Activated naive CD4-positive, alpha-beta T cell treated with anti-CD3 and anti-CD28 coated beads, Interleukin-2, amount 50 U/mL, for 72 hours (primary cell): ENCODE results near the gene MAML3. TPM values are rescaled to one million over a fixed set of nuclear protein-coding genes. Genes with fewer than 3 reads are reported as not detected.

Experiments used
- ATAC-seq, 2 donors: fragments of 150-1000 bp; cut with Tn5 transposase; 2 replicates each; pipeline ENCODE4 v1.10.0; 2021; ENCODE audit warnings: mild to moderate bottlenecking in 2 of 2, moderate library complexity in 2 of 2
- DNase-seq, 2 donors: peaks; one replicate each; pipeline ENCODE4 v3.0.0; 2021 to 2022; ENCODE audit warnings: low spot score in 2 of 2
- H3K27ac Mint-ChIP-seq, 2 donors: one replicate each; pipeline ENCODE4 v1.8.0; 2022; ENCODE audit warnings: mild to moderate bottlenecking in 2 of 2, mixed read lengths in 2 of 2
- H3K36me3 Mint-ChIP-seq, 2 donors: one replicate each; pipeline ENCODE4 v1.8.0; 2022; ENCODE audit warnings: mixed read lengths in 2 of 2
- H3K9me3 Mint-ChIP-seq, 2 donors: one replicate each; pipeline ENCODE4 v1.8.0; 2022; ENCODE audit warnings: mixed read lengths in 2 of 2
- total RNA-seq, 2 donors: library from RNA; stranded (reverse); gene quantifications; one replicate each; pipeline ENCODE4 v1.2.3, GENCODE V29; 2022

Gene MAML3
- total RNA-seq, 2 donors from 2014 or later, result 0.70 to 1.0 TPM

DNA sequence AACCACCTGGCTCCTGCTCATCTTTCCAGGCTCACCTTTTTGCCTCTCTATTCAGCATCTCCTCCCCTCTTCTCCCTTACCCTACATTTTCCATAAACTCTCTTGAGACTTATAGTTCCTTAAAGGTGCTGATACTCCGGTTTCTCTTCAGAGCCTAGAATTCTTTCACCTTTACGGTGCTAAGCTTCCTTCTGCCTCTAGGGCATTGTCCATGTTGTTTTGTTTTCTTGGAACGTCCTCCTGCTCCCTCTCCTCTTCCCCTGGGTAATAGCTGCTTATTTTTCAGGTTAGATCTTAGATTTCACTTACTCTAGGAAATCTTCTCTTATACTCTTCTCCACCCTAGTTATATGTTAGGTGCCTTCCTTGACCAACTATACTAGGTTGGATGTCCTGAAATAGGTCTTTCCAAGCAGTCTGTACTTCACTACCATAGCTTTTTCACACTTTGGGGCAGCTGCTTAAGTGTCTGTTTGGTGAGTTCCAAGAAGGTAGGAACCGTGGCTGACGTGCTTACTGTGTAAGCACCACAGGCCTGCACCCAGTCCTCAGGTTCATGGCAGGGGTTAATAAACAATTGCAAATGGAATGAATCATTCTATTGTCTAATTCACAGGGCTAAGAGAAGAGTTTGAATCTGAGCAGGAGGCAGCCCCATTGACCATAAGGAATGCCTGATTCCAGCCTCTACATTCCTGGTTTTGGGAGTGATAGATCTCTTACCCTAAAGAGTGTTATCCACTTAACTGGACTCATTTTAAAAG is 260.8 kb downstream of the MAML3 start:
- DNase-seq (no peak), ATAC-seq (no peak)
- Mint-ChIP-seq H3K27ac (no peak overlapping the region), H3K9me3 (no peaks in the 10 kb centered on the region), H3K36me3 (no peaks in the 10 kb centered on the region)

DNA sequence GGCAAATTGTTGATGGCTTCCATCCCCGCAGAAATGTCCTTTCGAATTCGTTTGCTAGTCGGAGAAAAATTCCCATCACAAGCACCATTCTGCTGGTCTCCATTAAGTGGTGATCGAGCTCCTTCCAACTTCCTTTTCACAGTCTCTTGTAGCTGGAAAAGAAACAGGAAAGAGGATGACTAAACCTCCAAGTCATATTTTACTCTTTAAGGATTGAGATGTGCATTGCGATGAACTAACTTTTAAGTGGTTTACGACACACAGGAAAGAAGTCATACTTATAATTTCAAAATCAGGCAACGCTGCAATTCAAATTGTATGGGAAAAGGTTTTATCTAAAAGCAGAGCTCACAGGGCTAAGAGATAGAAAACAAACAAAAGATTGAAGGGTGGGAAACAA is 263.2 kb downstream of the MAML3 start:
- Mint-ChIP-seq H3K27ac (no peak overlapping the region), H3K9me3 (no peaks in the 10 kb centered on the region), H3K36me3 (no peaks in the 10 kb centered on the region)
- DNase-seq (no peak), ATAC-seq (peak in 1 of 2 donors; percentile 46)

DNA sequence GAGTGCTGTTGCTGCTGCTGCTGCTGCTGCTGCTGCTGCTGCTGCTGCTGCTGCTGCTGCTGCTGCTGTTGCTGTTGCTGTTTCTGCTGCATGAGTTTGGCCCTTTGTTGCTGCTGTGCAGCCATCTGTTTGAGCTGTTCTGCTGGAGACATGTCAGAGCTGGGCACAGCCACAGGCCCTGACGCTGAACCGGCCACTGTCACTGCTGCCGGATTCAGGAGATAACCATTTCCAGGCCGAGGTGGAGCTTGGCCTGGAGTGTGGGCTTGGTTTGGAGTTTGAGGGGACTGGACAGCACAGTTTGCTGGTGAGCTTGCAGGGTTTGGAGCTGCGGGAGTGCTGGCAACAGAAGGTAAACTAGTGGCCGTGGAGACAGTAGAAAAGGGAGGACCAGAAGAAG is 264.1 kb downstream of the MAML3 start:
- no peaks in the 10 kb centered on the region for H3K9me3 Mint-ChIP-seq

DNA sequence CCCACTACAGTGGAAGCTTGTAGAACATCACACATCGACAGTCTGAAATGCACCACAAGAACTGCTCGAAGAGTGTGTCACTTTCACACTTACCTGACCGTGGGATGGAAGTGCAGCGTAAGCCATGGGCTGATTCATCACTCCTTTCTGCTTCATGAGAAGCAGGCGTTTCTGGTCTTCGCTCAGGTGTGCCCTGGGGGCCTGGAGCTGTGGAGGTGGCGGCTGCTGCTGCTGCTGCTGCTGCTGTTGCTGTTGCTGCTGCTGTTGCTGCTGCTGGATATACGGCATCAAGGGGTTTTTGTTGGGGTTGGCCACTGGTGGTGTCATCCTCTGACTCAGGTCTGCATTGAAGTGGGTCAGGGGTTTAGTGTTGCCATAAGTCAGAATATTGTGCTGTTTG is 264.7 kb downstream of the MAML3 start:
- DNase-seq, result no peak
- Mint-ChIP-seq H3K27ac (no peak overlapping the region), H3K9me3 (no peaks in the 10 kb centered on the region), H3K36me3 (no peaks in the 10 kb centered on the region)
- ATAC-seq, result peak; percentile 48 to 87

More for the DNA sequence above, 264.1 kb downstream of the MAML3 start:
- ATAC-seq (no peak), DNase-seq (no peak)
- no peak overlapping the region for H3K27ac Mint-ChIP-seq
- no peaks in the 10 kb centered on the region for H3K36me3 Mint-ChIP-seq

DNA sequence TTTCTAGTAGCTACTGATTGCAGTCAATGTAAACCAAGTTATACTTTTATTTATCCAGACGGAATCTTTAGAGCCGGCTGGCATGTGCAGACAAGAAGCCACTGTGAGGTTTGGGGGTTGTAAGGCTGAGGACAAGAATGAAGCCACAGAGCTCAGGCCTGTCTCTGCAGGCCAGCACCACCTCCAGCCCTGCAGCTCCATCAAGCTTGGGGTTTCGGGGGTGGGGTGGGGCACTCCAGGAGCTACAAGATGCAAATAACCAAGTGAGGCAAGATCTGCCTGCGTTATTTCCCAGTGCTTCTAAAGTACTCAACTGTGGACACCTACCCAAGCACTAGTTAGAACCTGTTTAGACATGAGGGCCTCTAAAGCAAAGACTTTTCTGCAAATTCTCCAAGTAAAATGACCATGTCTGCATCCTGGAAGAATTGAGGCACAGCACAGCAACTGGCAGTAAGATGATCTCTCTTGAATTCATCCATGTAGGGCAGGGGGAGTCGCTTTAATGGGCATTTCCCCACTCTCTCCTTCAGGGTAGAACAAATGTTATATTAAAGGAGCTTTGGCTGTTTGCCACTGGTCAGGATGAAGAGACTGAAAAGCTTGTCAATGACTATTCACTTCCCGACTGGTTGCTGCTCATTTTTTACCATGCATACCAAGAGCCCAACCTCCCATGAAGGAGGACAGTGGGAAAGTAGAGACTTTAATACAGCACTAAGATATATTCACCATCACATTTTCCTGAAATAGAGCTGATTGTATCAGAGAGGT is 265.8 kb downstream of the MAML3 start:
- peaks cover 0 to under 1% of the 10 kb centered on the region in 2 donors for H3K9me3 Mint-ChIP-seq
- ATAC-seq (no peak), DNase-seq (no peak)
- peaks cover 0 to 3% of the 10 kb centered on the region in 2 donors for H3K36me3 Mint-ChIP-seq
- no peak overlapping the region for H3K27ac Mint-ChIP-seq

DNA sequence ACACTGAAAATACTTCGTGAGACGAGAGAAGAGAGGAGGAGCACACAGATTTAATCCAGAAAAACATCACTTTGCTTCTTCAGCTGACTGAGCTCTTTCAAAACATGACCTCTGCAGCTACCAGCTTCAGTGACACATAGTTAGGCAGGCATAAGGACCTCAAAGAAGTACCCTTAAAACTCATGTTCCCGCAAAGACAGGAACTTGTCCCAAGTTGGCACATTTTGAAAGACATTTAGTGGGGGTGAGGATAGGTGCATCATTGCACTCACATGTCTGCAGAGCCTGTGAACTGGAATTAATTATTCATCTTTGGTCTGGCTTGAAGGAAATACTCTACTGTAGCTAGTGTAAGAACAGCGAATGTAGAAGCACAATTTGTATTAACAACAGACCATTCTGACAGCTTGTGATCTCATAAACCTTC is 266.6 kb downstream of the MAML3 start:
- peaks cover 3 to 5% of the 10 kb centered on the region in 2 donors for H3K9me3 Mint-ChIP-seq
- no peak for DNase-seq
- H3K36me3 Mint-ChIP-seq, result peaks cover 0 to 8% of the 10 kb centered on the region in 2 donors

DNA sequence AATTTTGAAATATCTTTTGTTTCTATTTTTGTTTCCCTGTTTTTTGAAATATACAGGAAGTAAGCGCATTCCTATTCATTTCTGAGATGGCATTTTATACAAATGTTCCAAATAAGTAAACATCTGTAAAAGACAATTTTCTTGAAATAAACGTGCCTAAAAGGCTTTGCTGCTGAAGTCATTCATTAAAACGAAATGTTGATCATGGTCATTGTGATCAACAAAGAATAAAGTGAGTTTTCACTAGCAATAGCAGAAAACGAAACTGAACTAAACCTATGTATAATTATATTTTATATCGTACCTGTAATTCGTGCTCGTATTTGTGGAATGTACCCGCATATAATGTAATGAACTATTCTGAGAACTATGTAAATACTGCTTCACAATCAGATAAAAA is 267.2 kb downstream of the MAML3 start:
- H3K9me3 Mint-ChIP-seq, result peaks cover 3 to 5% of the 10 kb centered on the region in 2 donors
- H3K36me3 Mint-ChIP-seq, result peaks cover 0 to 8% of the 10 kb centered on the region in 2 donors
- DNase-seq (no peak), ATAC-seq (no peak)
- H3K27ac Mint-ChIP-seq, result no peak overlapping the region

More for the DNA sequence above, 266.6 kb downstream of the MAML3 start:
- no peak overlapping the region for H3K27ac Mint-ChIP-seq
- no peak for ATAC-seq

DNA sequence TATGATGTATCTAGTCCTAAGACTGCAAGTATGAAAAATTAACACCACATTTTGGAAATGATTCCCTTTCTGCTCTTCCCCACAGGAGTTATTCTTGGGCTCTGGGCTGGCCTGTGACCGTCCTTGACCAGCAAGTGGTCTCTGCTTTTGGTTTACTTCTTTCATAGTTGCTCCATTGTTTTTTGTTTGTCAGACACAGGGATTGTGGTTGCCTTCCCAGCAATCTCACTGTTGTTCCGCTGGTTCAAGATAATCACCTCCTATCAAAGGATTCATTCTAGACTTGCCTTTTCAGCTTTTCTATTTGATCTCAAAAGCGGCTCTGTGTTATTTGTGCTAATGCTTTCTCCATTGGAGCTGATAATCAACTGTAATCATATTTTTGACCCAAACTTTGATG is 269.5 kb downstream of the MAML3 start:
- ATAC-seq, result no peak
- Mint-ChIP-seq H3K36me3 (peaks cover 0 to 8% of the 10 kb centered on the region in 2 donors), H3K9me3 (peaks cover 3 to 5% of the 10 kb centered on the region in 2 donors), H3K27ac (no peak overlapping the region)
- DNase-seq, result no peak

DNA sequence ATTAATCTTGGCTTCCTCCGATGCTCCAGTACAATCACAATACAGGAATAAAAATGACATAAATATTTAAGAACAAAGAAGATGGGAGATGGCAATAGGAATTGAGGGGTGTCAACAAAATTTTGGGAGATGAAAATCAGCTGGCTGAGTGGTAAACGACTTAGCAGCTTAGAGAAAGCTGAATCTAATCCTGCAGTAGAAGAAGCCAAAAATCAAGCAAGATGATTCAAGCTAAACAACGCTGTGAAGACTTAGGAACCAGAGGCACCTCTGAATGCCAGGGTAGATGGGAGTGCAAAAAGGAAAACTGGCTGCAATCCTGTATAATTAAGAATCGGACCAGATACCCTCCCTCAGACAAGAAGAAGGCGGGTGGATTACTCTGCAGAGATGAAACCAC is 273.1 kb downstream of the MAML3 start:
- peaks cover 0 to 8% of the 10 kb centered on the region in 2 donors for H3K36me3 Mint-ChIP-seq
- ATAC-seq, result no peak
- peaks cover 3 to 5% of the 10 kb centered on the region in 2 donors for H3K9me3 Mint-ChIP-seq
- no peak for DNase-seq
- H3K27ac Mint-ChIP-seq, result no peak overlapping the region

DNA sequence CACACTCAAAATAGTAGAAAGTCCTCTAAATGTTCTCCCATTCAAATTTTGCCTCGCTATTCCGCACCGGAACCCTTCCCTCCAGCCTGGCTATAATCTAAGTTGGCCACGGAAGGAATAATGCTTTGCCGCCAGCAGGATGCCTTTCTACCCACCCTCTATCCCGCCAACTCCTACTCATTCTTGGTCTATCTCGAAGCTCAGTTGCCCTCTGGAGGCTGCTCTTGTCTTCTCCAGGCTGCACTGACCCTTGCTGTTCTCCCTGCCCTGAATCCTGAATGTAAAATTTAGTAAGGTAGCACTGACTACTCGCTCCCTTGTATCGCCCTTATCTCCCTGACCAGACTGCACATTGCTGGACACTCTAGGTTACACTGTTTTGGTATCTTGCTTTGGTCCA is 275.9 kb downstream of the MAML3 start:
- DNase-seq (no peak), ATAC-seq (no peak)
- H3K9me3 Mint-ChIP-seq, result peaks cover 3 to 13% of the 10 kb centered on the region in 2 donors
- H3K27ac Mint-ChIP-seq, result no peak overlapping the region
- peaks cover 13 to 15% of the 10 kb centered on the region in 2 donors for H3K36me3 Mint-ChIP-seq

DNA sequence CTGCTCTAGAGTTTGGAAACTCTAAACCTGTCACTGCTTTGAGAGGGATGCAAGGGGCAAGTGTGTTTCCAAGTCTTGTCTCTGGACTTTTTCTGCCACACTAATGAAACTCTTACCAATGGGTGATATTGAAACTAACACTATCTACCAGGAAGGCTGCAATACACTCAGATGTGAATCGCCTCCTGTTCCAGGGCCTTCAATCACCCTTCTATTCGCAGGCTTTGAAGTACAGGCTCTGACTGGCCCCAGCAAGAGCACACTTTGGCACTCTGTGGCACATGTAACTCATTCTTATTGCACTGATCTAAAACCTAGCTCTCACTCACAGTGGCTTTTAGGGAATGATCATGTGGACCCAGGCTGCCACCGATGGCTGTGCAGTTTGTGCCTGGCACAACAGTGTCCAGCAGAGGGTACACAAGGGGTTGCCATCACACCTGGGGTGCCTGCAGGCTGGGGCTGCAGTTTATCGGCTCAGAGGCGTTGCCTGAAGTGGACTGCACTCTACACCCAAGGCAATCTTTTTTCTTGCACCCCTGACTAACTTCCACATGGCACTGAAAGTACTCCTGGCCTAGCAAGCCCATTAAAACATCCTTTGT is 277.5 kb downstream of the MAML3 start:
- DNase-seq (no peak), ATAC-seq (peak; percentile 75 to 83)
- H3K36me3 Mint-ChIP-seq, result peaks cover 9 to 15% of the 10 kb centered on the region in 2 donors
- H3K9me3 Mint-ChIP-seq, result peaks cover 0 to 13% of the 10 kb centered on the region in 2 donors
- H3K27ac Mint-ChIP-seq, result no peak overlapping the region

DNA sequence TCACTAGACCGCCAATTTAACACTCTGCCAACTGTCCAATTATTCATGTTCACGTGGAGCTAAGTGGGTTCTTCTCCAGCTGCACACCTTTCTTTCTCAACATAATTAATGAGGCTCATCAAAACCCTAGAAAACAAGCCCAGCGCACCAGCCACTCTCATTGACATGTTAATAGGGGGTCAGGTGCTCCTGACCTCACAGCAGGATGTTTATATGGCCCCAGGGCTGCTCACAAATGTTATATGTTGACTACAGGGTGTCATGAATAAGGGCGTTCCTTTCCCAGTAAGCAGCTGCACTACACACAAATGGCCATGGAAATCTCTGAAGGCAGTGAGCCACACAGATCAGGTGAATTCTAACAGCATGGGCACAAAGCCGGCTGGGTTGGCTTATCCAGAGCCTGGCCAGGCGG is 278.6 kb downstream of the MAML3 start:
- ATAC-seq (no peak), DNase-seq (no peak)
- Mint-ChIP-seq H3K27ac (no peak overlapping the region), H3K36me3 (peaks cover 9 to 15% of the 10 kb centered on the region in 2 donors), H3K9me3 (peaks cover 0 to 13% of the 10 kb centered on the region in 2 donors)

DNA sequence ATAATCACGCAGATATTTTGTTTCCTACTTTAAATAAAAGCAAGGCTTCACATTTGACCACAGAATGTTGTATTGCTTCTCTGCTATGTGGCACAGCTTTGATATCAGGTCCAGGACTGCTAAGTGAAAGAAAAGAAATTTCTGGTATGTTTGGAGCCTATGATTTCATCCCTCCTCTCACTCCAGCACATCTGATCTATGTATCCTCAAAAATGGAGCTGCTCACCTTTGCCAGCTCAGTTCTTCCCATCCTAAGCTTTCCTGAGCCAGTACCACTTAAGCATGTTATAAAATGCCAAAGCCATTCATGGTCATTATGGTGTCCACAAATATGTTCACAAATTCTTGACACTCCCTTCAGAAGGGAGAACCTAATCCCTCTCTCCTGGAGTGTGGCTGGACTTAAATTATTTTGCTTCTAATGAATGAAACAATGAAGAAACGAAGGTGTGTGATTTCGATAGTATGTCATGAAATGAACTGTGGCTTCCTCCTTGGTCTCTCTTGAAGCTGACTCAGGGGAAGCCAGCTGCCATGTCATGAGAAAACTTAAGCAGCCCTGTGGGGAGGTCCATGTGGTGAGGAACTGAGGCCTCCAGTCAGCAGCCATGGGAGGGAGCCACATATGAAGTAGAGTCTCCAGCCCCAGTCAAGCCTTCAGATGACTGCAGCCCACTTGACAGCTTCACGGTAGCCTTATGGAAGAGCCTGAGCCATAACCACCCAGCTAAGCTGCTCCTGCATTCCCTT is 280.7 kb downstream of the MAML3 start:
- H3K36me3 Mint-ChIP-seq, result peaks cover 9 to 15% of the 10 kb centered on the region in 2 donors
- ATAC-seq (peak in 1 of 2 donors; percentile 29), DNase-seq (no peak)
- no peak overlapping the region for H3K27ac Mint-ChIP-seq
- H3K9me3 Mint-ChIP-seq, result peaks cover 0 to 13% of the 10 kb centered on the region in 2 donors

DNA sequence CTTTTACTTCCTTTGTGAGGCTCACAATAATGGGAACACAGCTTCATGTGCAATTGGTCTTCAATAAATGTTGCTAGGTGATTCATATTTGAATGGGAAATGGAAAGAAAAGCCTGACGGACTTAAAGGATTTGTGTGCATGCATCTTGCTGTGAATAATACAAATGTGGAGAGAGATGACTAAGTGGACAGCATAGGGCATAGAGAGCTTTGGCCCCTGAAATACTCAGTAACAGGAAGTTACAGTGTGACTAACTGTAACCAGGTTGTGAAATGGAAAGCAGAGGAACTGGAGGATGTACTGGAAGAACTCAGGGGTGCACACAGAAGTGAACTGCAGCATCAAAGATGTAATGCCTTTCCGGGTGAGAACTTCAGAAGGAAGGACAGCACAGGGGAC is 281.7 kb downstream of the MAML3 start:
- DNase-seq (no peak), ATAC-seq (peak; percentile 89 to 91)
- H3K27ac Mint-ChIP-seq, result peak overlapping the region in 1 of 2 donors; percentile 54
- peaks cover 9 to 15% of the 10 kb centered on the region in 2 donors for H3K36me3 Mint-ChIP-seq
- peaks cover 0 to 13% of the 10 kb centered on the region in 2 donors for H3K9me3 Mint-ChIP-seq

DNA sequence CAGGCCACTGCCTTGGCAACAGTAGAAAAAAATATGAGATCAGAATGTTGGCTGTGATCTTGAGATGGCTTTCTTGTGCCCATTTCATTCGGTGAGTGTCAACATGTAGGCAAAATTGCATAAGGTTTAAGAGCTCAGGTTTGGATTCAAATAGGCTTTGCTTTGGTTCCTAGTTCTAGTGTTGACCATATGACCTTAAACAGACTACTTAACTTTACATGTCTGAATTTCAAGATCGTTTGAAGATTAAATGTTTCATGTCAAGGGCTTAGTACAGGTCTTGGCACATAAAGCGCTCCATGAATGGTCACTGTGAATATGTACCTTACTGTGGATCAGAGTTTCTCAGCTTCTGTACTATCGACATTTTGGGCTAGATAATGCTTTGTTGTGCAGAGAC is 284.2 kb downstream of the MAML3 start:
- peaks cover 0 to 13% of the 10 kb centered on the region in 2 donors for H3K9me3 Mint-ChIP-seq
- DNase-seq (no peak), ATAC-seq (no peak)
- H3K36me3 Mint-ChIP-seq, result peaks cover 9% of the 10 kb centered on the region in 2 donors
- no peak overlapping the region for H3K27ac Mint-ChIP-seq

DNA sequence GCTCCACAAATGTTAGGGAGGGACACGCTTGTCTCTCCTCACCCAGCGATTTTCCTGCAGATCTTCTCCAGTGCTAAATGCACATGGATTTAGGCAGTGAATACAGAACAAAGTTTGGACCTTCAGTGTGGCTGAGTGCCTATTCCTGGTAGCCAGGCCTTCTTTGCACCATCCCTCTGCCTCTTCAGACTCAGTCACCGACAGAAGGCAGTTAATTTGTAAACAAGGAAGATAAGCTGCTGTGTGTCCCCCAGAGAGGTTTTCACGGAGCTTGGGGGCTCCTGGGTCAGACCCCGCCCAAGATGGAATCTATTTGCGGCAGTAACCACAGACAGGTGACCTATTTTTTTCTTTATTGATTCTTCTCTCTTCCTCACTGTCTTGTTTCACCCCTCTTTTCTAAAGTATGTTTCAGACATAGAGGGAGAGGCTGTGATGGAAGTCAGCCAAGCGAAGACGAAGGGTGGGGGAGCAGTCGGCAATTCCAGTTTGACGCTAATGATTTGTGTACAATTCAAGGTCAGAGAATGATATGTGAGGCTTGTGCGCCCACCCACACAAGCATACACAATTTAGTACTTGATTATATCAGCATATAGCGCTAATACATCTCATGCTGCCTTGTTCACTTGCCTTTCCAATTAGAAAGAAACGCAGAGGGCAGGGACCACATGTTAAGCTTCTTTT is 287.6 kb downstream of the MAML3 start:
- ATAC-seq (no peak), DNase-seq (no peak)
- H3K27ac Mint-ChIP-seq, result no peak overlapping the region
- H3K9me3 Mint-ChIP-seq, result no peaks in the 10 kb centered on the region
- H3K36me3 Mint-ChIP-seq, result no peaks in the 10 kb centered on the region
